Measurements from ENCODE around the gene BICRA. TPM values are rescaled to one million over a fixed set of nuclear protein-coding genes. Genes with fewer than 3 reads are reported as not detected.
"Not testable (repeated sequence)": the region's sequence is repeated elsewhere in the genome, so short reads cannot be mapped to it uniquely, and the experiment has no call there.

The BICRA gene
- total RNA-seq, 1 donor = 21.9 TPM

DNA sequence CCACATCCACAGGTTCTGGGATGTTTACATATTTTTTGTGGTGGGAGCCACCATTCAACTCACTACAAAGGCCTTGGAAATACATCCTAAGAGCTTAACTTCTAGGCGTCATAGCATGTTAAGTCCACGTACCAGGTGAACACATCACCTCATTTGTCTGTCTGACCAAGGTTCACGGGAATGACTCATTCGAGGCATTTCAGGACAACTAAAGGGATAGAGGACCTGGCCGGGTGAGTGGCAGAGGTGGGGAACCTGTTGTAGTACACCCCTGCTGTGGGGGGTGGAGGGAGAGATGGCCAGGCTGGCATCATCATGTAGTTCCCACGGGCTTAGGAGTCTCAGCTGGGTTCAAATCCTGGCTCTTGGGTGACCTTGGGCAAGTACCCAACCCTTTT lies 51.5 kb downstream of the BICRA start:
- H3K27me3 ChIP-seq (ENCODE audit: insufficient read depth, low read length) = no peaks in the 10 kb centered on the region
- H3K4me1 ChIP-seq (ENCODE audit: insufficient read depth, low read length) = peaks cover 37% of the 10 kb centered on the region
- H3K9me3 ChIP-seq (ENCODE audit: low read depth, low read length) = no peaks in the 10 kb centered on the region
- H3K4me3 ChIP-seq (ENCODE audit: low read length) = no peak overlapping the region

DNA sequence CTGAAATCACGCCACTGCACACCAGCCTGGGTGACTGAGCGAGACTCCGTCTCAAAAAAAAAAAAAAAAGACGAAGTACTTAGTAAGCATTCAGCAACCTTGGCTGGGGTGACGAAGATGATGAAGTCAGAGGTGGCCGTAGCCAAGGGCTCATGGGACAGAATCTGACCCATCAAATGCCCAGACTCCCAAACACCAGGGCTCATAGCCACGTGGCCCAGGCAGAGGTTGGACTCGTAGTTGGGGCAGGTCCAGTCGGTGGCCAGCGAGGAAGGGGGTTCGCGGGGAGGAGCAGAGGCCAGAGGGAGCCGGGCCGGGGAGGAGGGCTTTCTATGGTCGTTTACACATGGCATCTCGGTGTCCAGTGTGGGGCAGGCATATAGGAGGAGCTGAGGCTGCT lies 52.2 kb downstream of the BICRA start:
- Histone ChIP-seq H3K4me1 (ENCODE audit: insufficient read depth, low read length) (peaks cover 44% of the 10 kb centered on the region), H3K4me3 (ENCODE audit: low read length) (no peak overlapping the region), H3K9me3 (ENCODE audit: low read depth, low read length) (no peaks in the 10 kb centered on the region), H3K27me3 (ENCODE audit: insufficient read depth, low read length) (no peaks in the 10 kb centered on the region)

DNA sequence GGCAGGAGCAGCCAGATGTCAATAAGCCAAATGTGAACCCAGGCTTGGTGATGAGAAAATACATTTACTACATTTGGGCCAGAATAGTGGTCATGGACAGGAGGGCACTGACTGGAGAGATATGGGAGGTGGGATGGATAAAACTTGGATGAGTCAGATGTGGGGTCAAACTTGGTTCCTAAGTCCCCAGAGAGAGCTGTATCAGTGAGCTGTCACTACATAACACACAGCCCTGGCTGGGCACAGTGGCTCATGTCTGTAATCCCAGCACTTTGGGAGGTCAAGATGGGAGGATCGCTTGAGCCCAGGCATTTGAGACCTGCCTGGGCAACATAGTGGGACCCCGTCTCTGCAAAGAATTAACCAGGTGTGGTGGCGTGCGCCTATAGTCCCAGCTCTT lies 52.7 kb downstream of the BICRA start:
- Histone ChIP-seq H3K9me3 (ENCODE audit: low read depth, low read length) (no peaks in the 10 kb centered on the region), H3K27me3 (ENCODE audit: insufficient read depth, low read length) (no peaks in the 10 kb centered on the region), H3K4me3 (ENCODE audit: low read length) (no peak overlapping the region), H3K4me1 (ENCODE audit: insufficient read depth, low read length) (peaks cover 45% of the 10 kb centered on the region)

DNA sequence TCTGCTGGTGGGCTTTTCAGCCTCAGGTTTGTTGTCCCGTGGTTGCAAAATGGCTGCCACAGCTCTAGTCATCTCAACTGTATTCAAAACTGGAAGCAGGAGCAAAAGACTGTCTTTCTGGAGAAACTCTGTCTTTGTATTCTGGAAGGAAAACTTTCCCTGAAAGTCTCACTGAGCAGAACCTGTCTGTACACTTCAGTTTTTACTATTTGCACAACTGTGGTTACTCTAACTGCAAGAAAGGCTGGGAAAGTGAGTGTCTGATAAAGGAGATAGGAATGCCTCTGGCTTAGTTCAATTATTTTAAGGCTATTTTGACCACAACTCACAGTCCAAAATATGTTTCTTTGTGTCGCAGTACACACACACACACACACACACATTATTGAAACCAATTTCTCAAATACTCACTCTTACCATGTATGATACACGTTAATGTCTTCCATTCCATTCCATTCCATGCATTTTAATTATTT lies 54.5 kb downstream of the BICRA start:
- no peaks in the 10 kb centered on the region for H3K27me3 ChIP-seq (ENCODE audit: insufficient read depth, low read length)
- no peak overlapping the region for H3K4me3 ChIP-seq (ENCODE audit: low read length)
- no peaks in the 10 kb centered on the region for H3K9me3 ChIP-seq (ENCODE audit: low read depth, low read length)
- peaks cover 45% of the 10 kb centered on the region for H3K4me1 ChIP-seq (ENCODE audit: insufficient read depth, low read length)

DNA sequence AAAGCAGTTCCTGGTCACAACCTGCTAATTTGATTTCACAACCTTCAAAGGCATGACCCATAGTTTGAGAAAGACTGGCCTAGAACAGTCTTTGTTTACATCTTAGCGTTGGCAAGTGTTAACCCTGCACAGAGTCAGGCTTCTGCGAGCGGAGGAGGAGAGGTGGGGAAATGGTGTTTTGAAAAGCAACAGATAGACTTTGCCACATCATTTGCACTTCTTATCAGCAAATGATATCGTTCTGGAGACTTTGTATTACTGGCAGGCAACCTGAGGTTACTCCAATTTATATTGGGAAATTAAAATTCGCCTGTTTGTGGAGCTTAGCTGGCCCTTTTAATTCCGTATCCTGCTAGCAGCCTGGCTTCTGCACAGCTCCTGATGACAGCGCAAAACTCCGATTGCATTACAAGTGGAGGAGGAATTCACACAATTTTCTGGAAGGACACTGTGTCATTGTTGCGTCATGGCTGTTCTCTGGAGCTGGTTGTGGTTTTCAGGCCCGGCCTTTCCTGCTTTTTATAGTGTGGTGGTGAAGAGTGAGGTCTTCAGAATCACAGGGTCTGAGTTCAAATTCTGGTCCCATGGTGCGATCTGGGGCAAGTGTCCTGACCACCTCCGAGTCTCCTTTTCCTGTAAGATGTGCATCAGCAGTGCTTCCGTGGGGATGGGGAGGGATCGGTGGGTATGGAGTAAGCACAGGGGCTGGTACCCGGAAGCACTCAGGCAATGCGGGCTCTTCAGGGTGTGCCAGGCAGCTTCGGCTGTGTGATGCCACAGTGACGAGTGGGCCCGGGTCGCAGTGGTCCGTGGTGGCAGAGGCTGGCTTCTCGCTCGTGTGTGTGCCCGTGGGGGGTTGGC lies 55.2 kb downstream of the BICRA start:
- Histone ChIP-seq H3K4me1 (ENCODE audit: insufficient read depth, low read length) (peaks cover 45% of the 10 kb centered on the region), H3K9me3 (ENCODE audit: low read depth, low read length) (no peaks in the 10 kb centered on the region), H3K4me3 (ENCODE audit: low read length) (no peak overlapping the region)

DNA sequence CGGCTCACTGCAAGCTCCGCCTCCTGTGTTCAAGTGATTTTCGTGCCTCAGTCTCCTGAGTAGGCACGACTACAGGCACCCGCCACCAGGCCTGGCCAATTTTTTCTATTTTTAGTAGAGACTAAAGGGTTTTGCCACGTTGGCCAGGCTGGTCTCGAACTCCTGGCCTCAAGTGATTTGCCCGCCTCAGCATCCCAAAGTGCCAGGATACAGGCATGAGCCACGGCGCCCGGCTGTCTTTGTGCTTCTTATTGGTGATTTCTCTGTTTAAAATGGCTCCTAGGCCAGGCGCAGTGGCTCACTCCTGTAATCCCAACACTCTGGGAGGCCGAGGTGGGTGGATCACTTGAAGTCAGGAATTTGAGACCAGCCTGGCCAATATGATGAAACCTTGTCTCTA lies 59.6 kb downstream of the BICRA start:
- H3K4me1 ChIP-seq (ENCODE audit: insufficient read depth, low read length) = peaks cover 25% of the 10 kb centered on the region
- H3K4me3 ChIP-seq (ENCODE audit: low read length); H3K27me3 ChIP-seq (ENCODE audit: insufficient read depth, low read length); H3K9me3 ChIP-seq (ENCODE audit: low read depth, low read length): not testable (repeated sequence)

More for the DNA sequence above, 55.2 kb downstream of the BICRA start:
- no peaks in the 10 kb centered on the region for H3K27me3 ChIP-seq (ENCODE audit: insufficient read depth, low read length)

DNA sequence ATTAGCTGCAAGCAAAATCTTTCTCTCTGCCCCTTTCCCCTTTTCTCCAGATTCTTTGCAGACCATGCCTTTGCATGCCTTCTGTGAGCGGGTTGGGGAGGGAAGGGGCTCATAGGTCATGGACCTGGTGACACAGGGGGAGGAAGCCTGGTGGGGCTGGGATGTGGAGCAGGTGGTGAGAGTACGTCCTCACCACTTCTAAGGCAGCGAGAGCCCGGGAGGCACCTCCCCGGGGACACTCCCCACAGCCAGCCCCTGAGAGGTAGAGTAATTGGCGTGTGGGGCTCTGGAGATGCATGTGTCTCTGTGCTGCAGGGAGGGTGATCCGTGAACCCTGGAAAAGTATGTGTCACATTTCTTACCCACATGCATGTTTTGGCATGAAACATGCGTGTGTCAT lies 61.8 kb downstream of the BICRA start:
- no peaks in the 10 kb centered on the region for H3K9me3 ChIP-seq (ENCODE audit: low read depth, low read length)
- H3K4me3 ChIP-seq (ENCODE audit: low read length) = no peak overlapping the region
- peaks cover 5% of the 10 kb centered on the region for H3K4me1 ChIP-seq (ENCODE audit: insufficient read depth, low read length)
- no peaks in the 10 kb centered on the region for H3K27me3 ChIP-seq (ENCODE audit: insufficient read depth, low read length)

DNA sequence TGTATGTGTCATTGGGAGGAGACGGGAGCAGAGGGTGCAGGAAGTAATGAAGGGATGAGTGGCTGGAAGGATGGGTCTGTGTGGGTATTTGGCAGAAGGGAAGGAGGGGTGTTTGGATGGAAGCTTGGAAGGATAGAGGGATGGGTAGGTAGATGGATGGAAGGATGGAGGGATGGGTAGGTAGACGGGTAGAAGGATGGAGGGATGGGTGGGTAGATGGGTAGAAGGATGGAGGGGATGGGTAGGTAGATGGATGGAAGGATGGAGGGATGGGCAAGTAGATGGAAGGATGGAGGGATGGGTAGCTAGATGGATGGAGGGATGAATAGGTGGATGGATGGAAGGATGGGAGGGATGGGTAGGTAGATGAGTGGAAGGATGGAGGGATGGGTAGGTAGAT lies 62.6 kb downstream of the BICRA start:
- H3K4me3 ChIP-seq (ENCODE audit: low read length) = no peak overlapping the region
- H3K9me3 ChIP-seq (ENCODE audit: low read depth, low read length) = no peaks in the 10 kb centered on the region
- H3K4me1 ChIP-seq (ENCODE audit: insufficient read depth, low read length) = no peaks in the 10 kb centered on the region
- H3K27me3 ChIP-seq (ENCODE audit: insufficient read depth, low read length) = no peaks in the 10 kb centered on the region

DNA sequence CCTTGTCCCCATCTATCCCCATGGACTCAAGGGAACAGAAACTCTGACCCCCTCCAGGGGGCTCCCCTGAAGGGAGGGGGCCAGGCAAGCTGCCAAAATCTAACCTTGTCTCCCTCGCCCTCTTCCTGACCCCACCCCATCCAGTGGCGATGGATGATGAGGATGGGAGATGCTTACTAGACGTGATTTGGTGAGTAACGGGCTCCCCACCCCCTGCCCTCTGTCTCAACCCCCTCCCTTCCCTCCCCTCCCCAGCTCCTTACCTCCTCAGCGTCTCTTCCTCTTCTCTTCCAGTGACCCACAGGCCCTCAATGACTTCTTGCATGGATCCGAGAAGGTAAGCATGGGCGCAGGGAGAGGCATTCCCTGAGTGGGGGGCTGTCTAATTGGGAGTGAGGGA lies 64.5 kb downstream of the BICRA start:
- Histone ChIP-seq H3K9me3 (ENCODE audit: low read depth, low read length) (no peaks in the 10 kb centered on the region), H3K27me3 (ENCODE audit: insufficient read depth, low read length) (no peaks in the 10 kb centered on the region), H3K4me1 (ENCODE audit: insufficient read depth, low read length) (no peaks in the 10 kb centered on the region), H3K4me3 (ENCODE audit: low read length) (no peak overlapping the region)

DNA sequence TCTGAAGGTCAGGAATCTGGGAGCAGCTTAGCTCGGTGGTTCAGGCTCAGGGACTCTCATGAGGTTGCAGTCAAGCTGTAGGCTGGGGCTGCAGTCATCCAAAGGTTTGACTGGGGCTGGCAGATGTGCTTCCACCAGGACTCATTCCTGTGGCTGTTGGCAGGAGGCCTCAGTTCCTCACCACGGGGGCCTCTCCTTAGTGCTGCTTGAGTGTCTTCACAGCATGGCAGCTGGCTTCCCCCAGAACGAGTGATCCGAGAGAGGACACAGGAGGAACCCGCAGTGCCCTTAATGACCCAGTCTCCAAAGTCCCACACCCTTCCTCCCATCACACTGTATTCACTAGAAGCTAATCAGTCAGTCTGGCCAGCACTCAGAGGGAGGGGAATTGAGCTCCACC lies 65.6 kb downstream of the BICRA start:
- Histone ChIP-seq H3K9me3 (ENCODE audit: low read depth, low read length) (no peaks in the 10 kb centered on the region), H3K4me1 (ENCODE audit: insufficient read depth, low read length) (no peaks in the 10 kb centered on the region), H3K4me3 (ENCODE audit: low read length) (no peak overlapping the region), H3K27me3 (ENCODE audit: insufficient read depth, low read length) (no peaks in the 10 kb centered on the region)

DNA sequence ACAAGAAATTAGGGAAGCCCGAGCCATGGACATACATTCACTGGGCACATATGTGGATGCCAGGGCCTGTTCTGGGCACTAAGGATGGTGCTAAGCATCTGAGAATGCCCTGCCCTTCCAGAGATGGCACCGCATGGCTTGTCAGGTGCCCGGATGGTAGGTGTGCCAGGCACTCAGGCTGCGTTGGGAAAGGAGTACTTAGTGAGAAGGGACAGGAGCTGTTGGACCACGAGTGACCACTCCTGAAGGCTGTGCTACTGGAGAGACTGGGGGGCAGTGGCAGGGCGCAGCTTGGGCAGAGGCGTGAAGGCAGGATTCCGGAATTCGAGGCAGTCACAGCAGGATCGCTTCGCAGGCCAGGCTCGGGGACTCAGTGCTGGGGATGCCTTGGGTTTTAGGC lies 66.3 kb downstream of the BICRA start:
- Histone ChIP-seq H3K9me3 (ENCODE audit: low read depth, low read length) (no peaks in the 10 kb centered on the region), H3K27me3 (ENCODE audit: insufficient read depth, low read length) (no peaks in the 10 kb centered on the region), H3K4me1 (ENCODE audit: insufficient read depth, low read length) (no peaks in the 10 kb centered on the region)

DNA sequence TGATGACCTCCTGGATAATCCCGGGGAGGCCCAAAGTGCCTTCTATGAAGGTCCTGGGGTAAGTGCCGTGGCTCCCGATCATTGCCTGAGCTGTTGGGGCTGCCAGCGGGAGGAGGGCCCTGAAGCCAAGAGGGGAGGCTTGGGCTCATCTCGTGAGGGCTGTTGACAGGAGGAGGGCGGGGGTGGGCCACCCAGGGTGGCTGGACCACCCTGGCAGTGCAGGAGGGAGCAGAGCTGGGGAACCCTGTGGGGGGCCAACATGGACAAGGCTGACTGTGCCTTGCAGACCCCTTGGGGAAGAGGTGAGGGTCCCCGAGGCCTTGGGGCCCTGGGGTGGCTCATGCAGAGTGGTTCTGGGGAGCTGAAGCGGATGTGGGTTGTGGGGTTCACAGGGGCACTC lies 66.9 kb downstream of the BICRA start:
- Histone ChIP-seq H3K4me1 (ENCODE audit: insufficient read depth, low read length) (no peaks in the 10 kb centered on the region), H3K9me3 (ENCODE audit: low read depth, low read length) (no peaks in the 10 kb centered on the region), H3K27me3 (ENCODE audit: insufficient read depth, low read length) (no peaks in the 10 kb centered on the region), H3K4me3 (ENCODE audit: low read length) (no peak overlapping the region)

More for the DNA sequence above, 66.3 kb downstream of the BICRA start:
- no peak overlapping the region for H3K4me3 ChIP-seq (ENCODE audit: low read length)

DNA sequence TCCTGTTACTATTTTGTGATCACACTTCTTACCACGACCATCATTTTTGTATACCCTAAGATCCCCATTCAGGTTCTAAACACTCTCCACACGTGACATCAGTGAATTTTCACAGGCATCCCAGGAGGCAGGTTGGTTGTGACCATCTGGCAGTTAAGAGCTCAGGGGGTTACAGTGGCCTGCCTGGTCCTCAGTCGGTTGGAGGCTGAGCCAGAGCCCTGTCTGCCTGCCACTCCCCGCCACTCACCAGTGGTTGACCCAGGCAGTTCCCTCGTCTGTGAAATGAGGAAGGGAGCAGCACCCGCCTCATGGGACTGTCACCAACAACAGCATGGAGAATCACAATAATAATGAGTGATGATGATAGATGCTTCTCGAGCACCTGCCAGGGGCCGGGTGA lies 67.9 kb downstream of the BICRA start:
- Histone ChIP-seq H3K27me3 (ENCODE audit: insufficient read depth, low read length) (no peaks in the 10 kb centered on the region), H3K4me1 (ENCODE audit: insufficient read depth, low read length) (no peaks in the 10 kb centered on the region), H3K9me3 (ENCODE audit: low read depth, low read length) (no peaks in the 10 kb centered on the region), H3K4me3 (ENCODE audit: low read length) (no peak overlapping the region)

DNA sequence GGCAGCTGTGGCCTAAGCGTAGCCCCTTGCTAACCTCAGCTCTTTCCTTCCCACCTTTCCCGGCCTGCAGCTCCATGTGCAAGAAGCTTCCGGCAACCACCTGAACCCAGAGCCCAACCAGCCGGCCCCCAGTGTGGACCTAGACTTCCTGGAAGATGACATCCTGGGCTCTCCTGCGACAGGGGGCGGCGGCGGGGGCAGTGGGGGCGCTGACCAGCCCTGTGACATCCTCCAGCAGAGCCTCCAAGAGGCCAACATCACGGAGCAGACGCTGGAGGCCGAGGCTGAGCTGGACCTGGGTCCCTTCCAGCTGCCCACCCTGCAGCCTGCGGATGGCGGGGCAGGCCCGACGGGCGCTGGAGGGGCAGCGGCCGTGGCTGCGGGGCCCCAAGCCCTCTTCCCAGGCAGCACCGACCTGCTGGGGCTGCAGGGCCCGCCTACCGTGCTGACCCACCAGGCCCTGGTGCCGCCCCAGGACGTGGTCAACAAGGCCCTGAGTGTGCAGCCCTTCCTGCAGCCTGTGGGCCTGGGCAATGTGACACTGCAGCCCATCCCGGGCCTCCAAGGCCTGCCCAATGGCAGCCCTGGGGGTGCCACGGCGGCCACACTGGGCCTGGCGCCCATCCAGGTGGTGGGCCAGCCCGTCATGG lies 70.4 kb downstream of the BICRA start:
- Histone ChIP-seq H3K4me1 (ENCODE audit: insufficient read depth, low read length) (no peaks in the 10 kb centered on the region), H3K4me3 (ENCODE audit: low read length) (no peak overlapping the region), H3K9me3 (ENCODE audit: low read depth, low read length) (no peaks in the 10 kb centered on the region), H3K27me3 (ENCODE audit: insufficient read depth, low read length) (no peaks in the 10 kb centered on the region)

DNA sequence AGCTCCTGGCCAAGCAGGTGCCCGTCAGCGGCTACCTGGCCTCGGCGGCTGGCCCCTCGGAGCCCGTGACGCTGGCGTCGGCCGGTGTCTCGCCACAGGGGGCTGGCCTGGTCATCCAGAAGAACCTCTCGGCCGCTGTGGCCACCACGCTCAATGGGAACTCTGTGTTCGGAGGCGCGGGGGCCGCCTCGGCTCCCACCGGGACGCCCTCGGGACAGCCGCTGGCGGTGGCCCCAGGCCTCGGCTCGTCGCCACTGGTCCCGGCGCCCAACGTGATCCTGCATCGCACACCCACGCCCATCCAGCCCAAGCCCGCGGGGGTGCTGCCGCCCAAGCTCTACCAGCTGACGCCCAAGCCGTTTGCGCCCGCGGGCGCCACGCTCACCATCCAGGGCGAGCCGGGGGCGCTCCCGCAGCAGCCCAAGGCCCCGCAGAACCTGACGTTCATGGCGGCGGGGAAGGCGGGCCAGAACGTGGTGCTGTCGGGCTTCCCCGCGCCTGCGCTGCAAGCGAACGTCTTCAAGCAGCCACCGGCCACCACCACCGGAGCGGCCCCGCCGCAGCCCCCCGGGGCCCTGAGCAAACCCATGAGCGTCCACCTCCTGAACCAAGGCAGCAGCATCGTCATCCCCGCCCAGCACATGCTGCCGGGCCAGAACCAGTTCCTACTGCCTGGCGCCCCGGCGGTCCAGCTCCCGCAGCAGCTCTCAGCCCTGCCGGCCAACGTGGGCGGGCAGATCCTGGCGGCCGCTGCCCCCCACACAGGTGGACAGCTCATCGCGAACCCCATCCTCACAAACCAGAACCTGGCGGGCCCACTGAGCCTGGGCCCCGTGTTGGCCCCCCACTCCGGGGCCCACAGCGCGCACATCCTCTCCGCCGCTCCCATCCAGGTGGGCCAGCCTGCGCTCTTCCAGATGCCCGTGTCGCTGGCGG lies 71.3 kb downstream of the BICRA start:
- H3K9me3 ChIP-seq (ENCODE audit: low read depth, low read length) = no peaks in the 10 kb centered on the region

More for the DNA sequence above, 71.3 kb downstream of the BICRA start:
- Histone ChIP-seq H3K27me3 (ENCODE audit: insufficient read depth, low read length) (no peaks in the 10 kb centered on the region), H3K4me1 (ENCODE audit: insufficient read depth, low read length) (no peaks in the 10 kb centered on the region), H3K4me3 (ENCODE audit: low read length) (no peak overlapping the region)

Measured in mononuclear cell (primary cell).